ENCODE measurements around the gene HIVEP3.

DNA sequence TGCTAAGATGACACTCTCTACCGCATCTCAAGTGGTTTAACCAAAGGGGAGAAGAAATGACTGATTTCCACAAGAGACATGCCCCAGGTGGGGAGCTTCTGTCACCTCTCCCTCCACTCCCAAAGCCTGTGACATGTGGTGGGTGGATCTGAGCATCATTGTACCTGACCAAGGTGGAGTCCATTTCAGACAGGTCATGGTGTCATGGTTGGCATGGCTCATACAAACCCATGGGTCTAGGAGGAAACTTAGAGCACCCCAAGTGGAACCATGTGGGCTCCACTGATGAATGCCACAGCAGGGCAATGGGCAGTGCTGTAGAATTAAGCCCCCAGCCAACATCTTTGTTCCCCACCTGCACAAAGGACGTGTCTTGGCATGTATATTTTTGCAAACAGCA is 302.7 kb downstream of the HIVEP3 start:
- TF ChIP-seq, protein P1, sequence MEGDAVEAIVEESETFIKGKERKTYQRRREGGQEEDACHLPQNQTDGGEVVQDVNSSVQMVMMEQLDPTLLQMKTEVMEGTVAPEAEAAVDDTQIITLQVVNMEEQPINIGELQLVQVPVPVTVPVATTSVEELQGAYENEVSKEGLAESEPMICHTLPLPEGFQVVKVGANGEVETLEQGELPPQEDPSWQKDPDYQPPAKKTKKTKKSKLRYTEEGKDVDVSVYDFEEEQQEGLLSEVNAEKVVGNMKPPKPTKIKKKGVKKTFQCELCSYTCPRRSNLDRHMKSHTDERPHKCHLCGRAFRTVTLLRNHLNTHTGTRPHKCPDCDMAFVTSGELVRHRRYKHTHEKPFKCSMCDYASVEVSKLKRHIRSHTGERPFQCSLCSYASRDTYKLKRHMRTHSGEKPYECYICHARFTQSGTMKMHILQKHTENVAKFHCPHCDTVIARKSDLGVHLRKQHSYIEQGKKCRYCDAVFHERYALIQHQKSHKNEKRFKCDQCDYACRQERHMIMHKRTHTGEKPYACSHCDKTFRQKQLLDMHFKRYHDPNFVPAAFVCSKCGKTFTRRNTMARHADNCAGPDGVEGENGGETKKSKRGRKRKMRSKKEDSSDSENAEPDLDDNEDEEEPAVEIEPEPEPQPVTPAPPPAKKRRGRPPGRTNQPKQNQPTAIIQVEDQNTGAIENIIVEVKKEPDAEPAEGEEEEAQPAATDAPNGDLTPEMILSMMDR (IDR thresholded peaks at IDR 0.05): no peak
- TF ChIP-seq POLR2A (IDR thresholded peaks at IDR 0.05): no peak

Measured in lower leg skin (tissue), 3 donors.